MM.1S (cell line): ENCODE data around the gene PRSS21.

Experiments used
- EZH2 ChIP-seq: fragments of 300-600 bp; sonication (generic); optimal IDR thresholded peaks from 2 replicates; pipeline ENCODE3; 2017; ENCODE audit warnings: low read depth, mild to moderate bottlenecking, antibody characterized with exemption, low read length, mixed read lengths
- TF ChIP-seq, protein P1 (sequence below): fragments of 300-600 bp; sonication (generic); IDR thresholded peaks from 2 replicates; pipeline ENCODE4 v1.5.1; 2016; ENCODE audit warnings: antibody characterized with exemption, low read length, mixed read lengths

GRCh38 chr16:2777231-2777902 lies 39.7 kb upstream of the PRSS21 start, which contains the start of gene ELOB:
- TF ChIP-seq, protein P1, sequence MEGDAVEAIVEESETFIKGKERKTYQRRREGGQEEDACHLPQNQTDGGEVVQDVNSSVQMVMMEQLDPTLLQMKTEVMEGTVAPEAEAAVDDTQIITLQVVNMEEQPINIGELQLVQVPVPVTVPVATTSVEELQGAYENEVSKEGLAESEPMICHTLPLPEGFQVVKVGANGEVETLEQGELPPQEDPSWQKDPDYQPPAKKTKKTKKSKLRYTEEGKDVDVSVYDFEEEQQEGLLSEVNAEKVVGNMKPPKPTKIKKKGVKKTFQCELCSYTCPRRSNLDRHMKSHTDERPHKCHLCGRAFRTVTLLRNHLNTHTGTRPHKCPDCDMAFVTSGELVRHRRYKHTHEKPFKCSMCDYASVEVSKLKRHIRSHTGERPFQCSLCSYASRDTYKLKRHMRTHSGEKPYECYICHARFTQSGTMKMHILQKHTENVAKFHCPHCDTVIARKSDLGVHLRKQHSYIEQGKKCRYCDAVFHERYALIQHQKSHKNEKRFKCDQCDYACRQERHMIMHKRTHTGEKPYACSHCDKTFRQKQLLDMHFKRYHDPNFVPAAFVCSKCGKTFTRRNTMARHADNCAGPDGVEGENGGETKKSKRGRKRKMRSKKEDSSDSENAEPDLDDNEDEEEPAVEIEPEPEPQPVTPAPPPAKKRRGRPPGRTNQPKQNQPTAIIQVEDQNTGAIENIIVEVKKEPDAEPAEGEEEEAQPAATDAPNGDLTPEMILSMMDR = no peak
- TF ChIP-seq EZH2 = no peak
